A673 (cell line): ENCODE results near the gene MBLAC1. TPM values are rescaled to one million over a fixed set of nuclear protein-coding genes. Genes with fewer than 3 reads are reported as not detected.

Source experiments
- BruUV-seq: library from RNA; stranded (reverse); fragments of 400-500 nt; replicated peaks from 2 replicates; lab custom pipeline; 2021; lab: Mats Ljungman, UMichigan
- CTCF ChIA-PET: fragments of 300-600 bp; sonication (Branson Sonifier 250); formaldehyde crosslinking; loops from one replicate; lab custom pipeline; 2022; ENCODE audit warnings: antibody characterized with exemption; lab: Charles Lee
- POLR2A ChIA-PET: fragments of 300-600 bp; sonication (Branson Sonifier 250); formaldehyde crosslinking; loops from one replicate; lab custom pipeline; 2022; ENCODE audit warnings: antibody characterized with exemption; ENCODE audit not compliant: low non-redundant PET; lab: Charles Lee
- DNase-seq: peaks from one replicate; pipeline ENCODE4 v3.0.0-alpha.2; 2015; ENCODE audit warnings: low spot score
- H3K27ac ChIP-seq: fragments of 200-600 bp; sonication (generic); 2 replicates; pipeline ENCODE4 v1.5.1; 2016; ENCODE audit warnings: mixed run types, low read depth, mild to moderate bottlenecking, mixed read lengths, antibody characterized with exemption, low read length; ENCODE audit not compliant: poor library complexity, severe bottlenecking
- H3K27me3 ChIP-seq: fragments of 200-600 bp; sonication (generic); replicated peaks from 2 replicates; pipeline ENCODE4 v1.6.1; 2017; ENCODE audit warnings: mixed run types, low read depth, mild to moderate bottlenecking, mixed read lengths, antibody characterized with exemption, low read length; ENCODE audit not compliant: insufficient read depth, poor library complexity
- H3K36me3 ChIP-seq: fragments of 200-600 bp; sonication (generic); 2 replicates; pipeline ENCODE4 v1.6.1; 2016; ENCODE audit warnings: mixed run types, mild to moderate bottlenecking, mixed read lengths, antibody characterized with exemption, low read length; ENCODE audit not compliant: insufficient read depth, poor library complexity, severe bottlenecking
- H3K4me1 ChIP-seq: fragments of 200-600 bp; sonication (generic); 2 replicates; pipeline ENCODE4 v1.6.1; 2017; ENCODE audit warnings: mixed run types, mild to moderate bottlenecking, mixed read lengths, antibody characterized with exemption, low read length; ENCODE audit not compliant: insufficient read depth, poor library complexity, severe bottlenecking
- H3K4me3 ChIP-seq: fragments of 200-600 bp; sonication (generic); 2 replicates; pipeline ENCODE4 v1.5.1; 2016; ENCODE audit warnings: low read depth, mixed run types, mild to moderate bottlenecking, mixed read lengths, low read length; ENCODE audit not compliant: poor library complexity, severe bottlenecking
- H3K9me3 ChIP-seq: fragments of 200-600 bp; sonication (generic); 2 replicates; pipeline ENCODE4 v1.6.1; 2016; ENCODE audit warnings: mixed run types, low read depth, mild to moderate bottlenecking, mixed read lengths, antibody characterized with exemption, low read length; ENCODE audit not compliant: poor library complexity, severe bottlenecking
- EZH2 ChIP-seq: fragments of 200-600 bp; sonication (generic); IDR thresholded peaks from 2 replicates; pipeline ENCODE4 v1.6.1; 2017; ENCODE audit warnings: borderline replicate concordance, low read depth, mild to moderate bottlenecking, mixed read lengths, antibody characterized with exemption, low read length; ENCODE audit not compliant: poor library complexity, severe bottlenecking
- intact Hi-C: fragments of 100-400 bp; cut with micrococcal nuclease; formaldehyde crosslinking; loops from one replicate; pipeline ENCODE4 v1.10.0; 2022; ENCODE audit not compliant: unreplicated experiment
- total RNA-seq: library from RNA; stranded (reverse); gene quantifications from 2 replicates; pipeline ENCODE4 v1.2.3, GENCODE V29; 2021
- TF ChIP-seq, protein P1 (sequence below): fragments of 300-800, 200-600 bp; sonication (generic); conservative IDR thresholded peaks from 2 replicates; pipeline ENCODE4 v1.5.1; 2017; ENCODE audit warnings: low read depth, mild to moderate bottlenecking, antibody characterized with exemption, low read length, moderate library complexity, mixed read lengths

MBLAC1 gene
- total RNA-seq, 1 experiment from 2014 or later, result 3.1 TPM

DNA sequence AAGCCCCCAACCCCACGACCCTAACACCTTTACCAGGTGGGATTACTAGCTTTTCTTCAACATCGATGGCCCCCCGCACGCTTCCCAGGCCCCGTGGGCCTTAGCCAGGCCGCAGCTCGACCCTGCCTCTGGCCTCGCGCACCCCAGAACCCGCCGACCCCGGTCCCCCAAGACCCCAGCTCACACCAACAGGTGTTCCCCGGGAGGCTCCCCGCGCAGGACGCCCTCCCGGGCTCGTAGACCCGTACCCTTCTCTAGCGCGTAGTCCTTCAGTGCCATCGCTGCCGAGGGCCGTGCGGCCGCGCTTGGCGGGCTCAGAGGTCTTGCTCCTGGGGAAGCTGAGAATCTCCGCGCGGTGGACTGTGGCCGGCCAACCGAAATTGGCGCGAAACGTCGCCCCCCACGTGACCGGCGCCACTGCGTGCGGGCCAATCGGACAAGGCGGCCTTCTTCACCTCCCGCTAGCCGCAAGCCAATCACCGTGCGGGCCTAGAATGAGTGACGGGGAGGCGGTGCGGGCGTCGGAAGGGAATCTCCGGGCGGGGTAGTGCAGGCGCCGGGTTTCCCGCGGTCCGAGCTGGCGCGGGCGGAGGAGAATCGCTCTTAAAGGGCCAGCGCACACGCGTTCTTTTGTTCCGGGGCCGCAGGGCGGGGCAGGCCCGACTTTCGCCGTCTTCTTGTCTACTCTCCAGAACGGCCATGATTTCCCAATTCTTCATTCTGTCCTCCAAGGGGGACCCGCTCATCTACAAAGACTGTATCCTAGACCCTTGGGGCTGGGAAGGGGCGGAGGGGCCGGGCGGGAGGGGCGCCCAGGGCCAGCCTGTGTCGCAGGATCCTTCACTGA lies 25.5 kb upstream of the MBLAC1 start, which contains the start of the genes AP4M1 and MCM7:
Gene AP4M1 (plus strand): TSS at position 628 of the 847 bp plus-strand sequence. CDS start 72 bp downstream, at position 700.
Gene MCM7 (minus strand): TSS at position 382 of the 847 bp plus-strand sequence. CDS start 103 bp downstream, at position 279.
- POLR2A ChIA-PET, result interaction anchor here (0.6 to 1.0 kb wide), 6 partner anchors 13 to 727 kb away, joined by 3 to 9 read pairs (median 6); partner anchors contain the start of genes ARPC1B, MBLAC1 and TRAPPC14
- TF ChIP-seq, protein P1, sequence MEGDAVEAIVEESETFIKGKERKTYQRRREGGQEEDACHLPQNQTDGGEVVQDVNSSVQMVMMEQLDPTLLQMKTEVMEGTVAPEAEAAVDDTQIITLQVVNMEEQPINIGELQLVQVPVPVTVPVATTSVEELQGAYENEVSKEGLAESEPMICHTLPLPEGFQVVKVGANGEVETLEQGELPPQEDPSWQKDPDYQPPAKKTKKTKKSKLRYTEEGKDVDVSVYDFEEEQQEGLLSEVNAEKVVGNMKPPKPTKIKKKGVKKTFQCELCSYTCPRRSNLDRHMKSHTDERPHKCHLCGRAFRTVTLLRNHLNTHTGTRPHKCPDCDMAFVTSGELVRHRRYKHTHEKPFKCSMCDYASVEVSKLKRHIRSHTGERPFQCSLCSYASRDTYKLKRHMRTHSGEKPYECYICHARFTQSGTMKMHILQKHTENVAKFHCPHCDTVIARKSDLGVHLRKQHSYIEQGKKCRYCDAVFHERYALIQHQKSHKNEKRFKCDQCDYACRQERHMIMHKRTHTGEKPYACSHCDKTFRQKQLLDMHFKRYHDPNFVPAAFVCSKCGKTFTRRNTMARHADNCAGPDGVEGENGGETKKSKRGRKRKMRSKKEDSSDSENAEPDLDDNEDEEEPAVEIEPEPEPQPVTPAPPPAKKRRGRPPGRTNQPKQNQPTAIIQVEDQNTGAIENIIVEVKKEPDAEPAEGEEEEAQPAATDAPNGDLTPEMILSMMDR, result no peak
- no peak for TF ChIP-seq EZH2
- Histone ChIP-seq H3K36me3 (peaks cover 55% of the 10 kb centered on the region), H3K27me3 (no peaks in the 10 kb centered on the region), H3K27ac (peak within 1 kb of the TSS; percentile 99), H3K4me3 (peak within 1 kb of the TSS; percentile 71), H3K4me1 (peaks cover 21% of the 10 kb centered on the region), H3K9me3 (no peaks in the 10 kb centered on the region)
- intact Hi-C loops, result no loop called here
- DNase-seq, result peak; percentile 100
- no TSS peak for BruUV-seq
- CTCF ChIA-PET, result interaction anchor here (0.6 to 1.1 kb wide), 2 partner anchors 19 to 75 kb away, joined by 4 to 6 read pairs; no protein-coding TSS in a partner anchor

DNA sequence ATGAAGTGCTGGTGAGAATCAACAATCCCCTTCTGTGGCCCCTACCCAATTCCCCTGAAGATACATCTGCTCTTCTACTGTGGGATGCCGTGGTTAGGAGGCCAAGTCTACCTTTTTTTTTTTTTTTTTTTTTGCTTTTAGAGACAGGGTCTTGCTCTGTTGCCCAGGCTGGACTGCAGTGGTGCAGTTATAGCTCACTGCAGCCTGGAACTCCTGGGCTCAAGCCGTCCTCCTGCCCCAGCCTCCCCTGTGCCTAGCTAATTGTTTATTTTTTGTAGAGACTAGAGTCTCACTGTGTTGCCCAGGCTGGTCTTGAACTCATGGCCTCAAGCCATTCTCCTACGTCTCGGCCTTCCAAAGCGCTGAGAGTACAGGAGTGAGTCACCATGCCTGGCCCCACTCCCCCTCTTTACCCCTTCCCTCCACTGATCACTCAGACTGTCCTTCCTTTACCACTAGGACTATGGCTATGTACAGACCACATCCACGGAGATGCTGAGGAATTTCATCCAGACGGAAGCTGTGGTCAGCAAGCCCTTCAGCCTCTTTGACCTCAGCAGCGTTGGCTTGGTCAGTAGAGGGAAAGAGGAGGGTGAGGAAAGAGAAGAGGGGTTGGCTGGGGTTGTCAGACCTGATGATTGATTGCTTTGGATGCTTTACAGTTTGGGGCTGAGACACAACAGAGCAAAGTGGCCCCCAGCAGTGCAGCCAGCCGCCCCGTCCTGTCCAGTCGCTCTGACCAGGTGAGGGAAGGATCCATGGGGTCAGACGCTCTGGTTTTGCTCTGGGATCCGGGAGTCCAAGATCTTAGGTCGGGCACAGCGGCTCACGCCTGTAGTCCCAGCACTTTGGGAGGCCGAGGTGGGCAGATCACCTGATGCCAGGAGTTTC lies 23.6 kb upstream of the MBLAC1 start:
- no peak overlapping the region for H3K4me3 ChIP-seq
- no peaks in the 10 kb centered on the region for H3K9me3 ChIP-seq
- H3K4me1 ChIP-seq, result peaks cover 21% of the 10 kb centered on the region
- CTCF ChIA-PET, result interaction anchor here (0.6 kb wide), 1 partner anchor 725 kb away, joined by 3 read pairs; no protein-coding TSS in a partner anchor
- no peaks in the 10 kb centered on the region for H3K27me3 ChIP-seq
- DNase-seq, result no peak
- H3K36me3 ChIP-seq, result peaks cover 50% of the 10 kb centered on the region
- peak overlapping the region; percentile 99 for H3K27ac ChIP-seq
- POLR2A ChIA-PET, result no interaction called here
- intact Hi-C loops, result no loop called here
- BruUV-seq, result no TSS peak
- TF ChIP-seq, protein P1, result no peak
- TF ChIP-seq EZH2, result no peak

DNA sequence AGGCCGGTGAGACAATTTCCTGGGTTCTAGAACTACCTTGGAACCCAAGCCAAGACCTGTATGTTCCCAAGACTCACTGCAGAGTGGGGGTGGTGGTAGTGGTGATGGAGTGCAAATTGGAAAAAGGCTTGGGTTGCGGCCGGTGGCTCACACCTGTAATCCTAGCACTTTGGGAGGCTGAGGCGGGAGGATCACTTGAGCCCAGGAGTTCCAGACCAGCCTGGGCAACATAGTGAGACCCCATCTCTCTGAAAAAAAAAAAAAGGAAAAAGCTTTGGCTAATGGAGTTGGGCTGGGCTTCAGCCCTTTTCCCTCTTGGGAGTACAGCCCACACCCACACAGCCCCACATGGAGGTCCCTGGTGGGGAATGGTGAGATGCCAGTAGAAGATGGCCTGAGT lies 21.2 kb upstream of the MBLAC1 start:
- CTCF ChIA-PET, result no interaction called here
- POLR2A ChIA-PET, result no interaction called here
- peaks cover 49% of the 10 kb centered on the region for H3K36me3 ChIP-seq

More for the DNA sequence above, 21.2 kb upstream of the MBLAC1 start:
- no peak for DNase-seq
- Histone ChIP-seq H3K27me3 (no peaks in the 10 kb centered on the region), H3K27ac (no peak overlapping the region), H3K4me1 (peaks cover 8% of the 10 kb centered on the region), H3K4me3 (no peak overlapping the region), H3K9me3 (no peaks in the 10 kb centered on the region)
- no TSS peak for BruUV-seq
- TF ChIP-seq, protein P1, result no peak
- no peak for TF ChIP-seq EZH2
- intact Hi-C loops, result no loop called here
